Neural cell (in vitro differentiated cells): ENCODE data around the gene LHFPL2. TPM values are rescaled to one million over a fixed set of nuclear protein-coding genes. Genes with fewer than 3 reads are reported as not detected.

Experiments used
- H2AFZ ChIP-seq: fragments of 200-600, 300-800 bp; sonication (generic), shearing (Covaris generic); 2 replicates; pipeline ENCODE4 v1.6.0; 2014; ENCODE audit warnings: low read depth, mild to moderate bottlenecking, antibody characterized with exemption, low read length, moderate library complexity
- H3F3A ChIP-seq: fragments of 200-600 bp; shearing (Covaris generic); 2 replicates; pipeline ENCODE4 v1.6.1; 2016; ENCODE audit warnings: mild to moderate bottlenecking, moderate library complexity, mixed read lengths, antibody characterized with exemption, low read length; ENCODE audit not compliant: insufficient read depth, poor library complexity, severe bottlenecking
- H3K27ac ChIP-seq: fragments of 200-600, 300-800 bp; sonication (generic), shearing (Covaris generic); 2 replicates; pipeline ENCODE4 v1.5.1; 2014; ENCODE audit warnings: mild to moderate bottlenecking, low read length, moderate library complexity
- H3K27me3 ChIP-seq: fragments of 300-800, 200-600 bp; sonication (generic), shearing (Covaris generic); 2 replicates; pipeline ENCODE4 v1.6.0; 2014; ENCODE audit warnings: mild to moderate bottlenecking, low read depth, low read length, moderate library complexity; ENCODE audit not compliant: insufficient read depth
- H3K36me3 ChIP-seq: fragments of 300-800, 200-600 bp; sonication (generic), shearing (Covaris generic); 2 replicates; pipeline ENCODE4 v1.5.1; 2014; ENCODE audit warnings: mild to moderate bottlenecking, antibody characterized with exemption, low read length, moderate library complexity; ENCODE audit not compliant: insufficient read depth
- H3K4me2 ChIP-seq: fragments of 300-800, 200-600 bp; sonication (generic), shearing (Covaris generic); 2 replicates; pipeline ENCODE4 v1.6.0; 2014; ENCODE audit warnings: mild to moderate bottlenecking, low read length
- H3K4me3 ChIP-seq: fragments of 300-800, 200-600 bp; sonication (generic), shearing (Covaris generic); 2 replicates; pipeline ENCODE4 v1.5.1; 2014; ENCODE audit warnings: mild to moderate bottlenecking, low read length, moderate library complexity
- H3K79me2 ChIP-seq: fragments of 200-600 bp; shearing (Covaris generic); replicated peaks from 2 replicates; pipeline ENCODE4 v1.6.0; 2014; ENCODE audit warnings: mild to moderate bottlenecking, low read length, moderate library complexity; ENCODE audit not compliant: insufficient read depth
- H3K9ac ChIP-seq: fragments of 300-800, 200-600 bp; sonication (generic), shearing (Covaris generic); 2 replicates; pipeline ENCODE4 v1.6.1; 2016; ENCODE audit warnings: mild to moderate bottlenecking, low read length, mixed read lengths
- H3K9me2 ChIP-seq: fragments of 200-600 bp; shearing (Covaris generic); 2 replicates; pipeline ENCODE4 v1.6.1; 2016; ENCODE audit warnings: mild to moderate bottlenecking, low read length, mixed read lengths; ENCODE audit not compliant: insufficient read depth
- H3K9me3 ChIP-seq: fragments of 200-600, 300-800 bp; sonication (generic), shearing (Covaris generic); 2 replicates; pipeline ENCODE4 v1.6.1; 2016; ENCODE audit warnings: mild to moderate bottlenecking, mixed run types, low read length, moderate library complexity, mixed read lengths
- H4K20me1 ChIP-seq: fragments of 200-600 bp; shearing (Covaris generic); 2 replicates; pipeline ENCODE4 v1.6.1; 2016; ENCODE audit warnings: mild to moderate bottlenecking, mixed run types; ENCODE audit not compliant: insufficient read depth
- CTCF ChIP-seq: fragments of 450-650 bp; IDR thresholded peaks from 2 replicates; pipeline ENCODE4 v1.5.1; 2014; ENCODE audit warnings: antibody characterized with exemption, mild to moderate bottlenecking, moderate library complexity; ENCODE audit not compliant: poor library complexity, severe bottlenecking
- EP300 ChIP-seq: fragments of 450-650 bp; conservative IDR thresholded peaks from 2 replicates; pipeline ENCODE4 v1.6.1; 2014; ENCODE audit warnings: antibody characterized with exemption, mild to moderate bottlenecking, moderate library complexity; ENCODE audit not compliant: poor library complexity, severe bottlenecking
- EZH2 ChIP-seq: fragments of 200-600, 300-800 bp; shearing (Covaris generic), sonication (generic); IDR thresholded peaks from 2 replicates; pipeline ENCODE4 v1.6.1; 2014; ENCODE audit warnings: antibody characterized with exemption, low read length, borderline replicate concordance, mild to moderate bottlenecking; ENCODE audit not compliant: insufficient read depth, poor library complexity, severe bottlenecking
- MXI1 ChIP-seq: fragments of 450-650 bp; conservative IDR thresholded peaks from 2 replicates; pipeline ENCODE4 v1.6.1; 2014; ENCODE audit warnings: antibody characterized with exemption, mild to moderate bottlenecking; ENCODE audit not compliant: poor library complexity, severe bottlenecking
- POLR2AphosphoS5 ChIP-seq: IDR thresholded peaks from 2 replicates; pipeline ENCODE4 v1.6.1; 2012
- RAD21 ChIP-seq: fragments of 450-650 bp; conservative IDR thresholded peaks from 2 replicates; pipeline ENCODE4 v1.6.1; 2014; ENCODE audit warnings: antibody characterized with exemption, mild to moderate bottlenecking, moderate library complexity
- REST ChIP-seq: IDR thresholded peaks from 2 replicates; pipeline ENCODE4 v1.6.1; 2012; ENCODE audit warnings: borderline replicate concordance
- SMC3 ChIP-seq: fragments of 450-650 bp; conservative IDR thresholded peaks from 2 replicates; pipeline ENCODE4 v1.6.1; 2014; ENCODE audit warnings: antibody characterized with exemption, mild to moderate bottlenecking, moderate library complexity; ENCODE audit not compliant: poor library complexity
- TAF1 ChIP-seq: IDR thresholded peaks from 2 replicates; pipeline ENCODE4 v1.6.1; 2012; ENCODE audit warnings: low read depth
- polyA plus RNA-seq: library from polyadenylated mRNA; depleted of rRNA; stranded (reverse); fragments of >200 nt; gene quantifications from 2 replicates; pipeline ENCODE4 v1.2.3, GENCODE V29; 2014

LHFPL2 gene
- polyA plus RNA-seq, 1 donor from 2014 or later: 1.6 TPM

DNA sequence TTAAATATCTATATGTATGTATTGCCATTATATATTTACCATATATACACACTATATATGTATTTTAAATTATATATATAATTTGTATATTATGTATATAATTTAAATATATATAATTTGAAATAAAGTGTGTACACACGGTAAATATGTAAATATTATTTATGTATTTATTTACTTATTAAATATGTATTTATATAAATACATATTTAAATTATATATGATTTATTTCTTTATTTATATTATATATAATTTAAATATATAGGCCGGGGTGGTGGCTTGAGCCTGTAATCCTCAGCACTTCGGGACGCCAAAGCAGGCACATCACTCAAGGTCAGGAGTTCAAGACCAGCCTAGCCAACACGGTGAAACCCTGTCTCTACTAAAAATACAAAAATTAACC lies 31.3 kb upstream of the LHFPL2 start:
- no peak overlapping the region for H3K4me2 ChIP-seq
- H3K79me2 ChIP-seq: no peaks in the 10 kb centered on the region
- H3K4me3 ChIP-seq: no peak overlapping the region
- no peaks in the 10 kb centered on the region for H3F3A ChIP-seq
- no peak overlapping the region for H2AFZ ChIP-seq
- no peaks in the 10 kb centered on the region for H3K9me2 ChIP-seq
- H3K27ac ChIP-seq: no peak overlapping the region
- H4K20me1 ChIP-seq: no peaks in the 10 kb centered on the region
- H3K36me3 ChIP-seq: no peaks in the 10 kb centered on the region
- H3K27me3 ChIP-seq: no peaks in the 10 kb centered on the region
- H3K9me3 ChIP-seq: no peaks in the 10 kb centered on the region
- no peak for TF ChIP-seq POLR2AphosphoS5
- TF ChIP-seq CTCF: no peak
- TF ChIP-seq REST: no peak
- no peak for TF ChIP-seq EP300
- TF ChIP-seq MXI1: no peak
- no peak for TF ChIP-seq TAF1
- TF ChIP-seq RAD21: no peak
- no peak for TF ChIP-seq EZH2
- no peak for TF ChIP-seq SMC3
- no peak overlapping the region for H3K9ac ChIP-seq

DNA sequence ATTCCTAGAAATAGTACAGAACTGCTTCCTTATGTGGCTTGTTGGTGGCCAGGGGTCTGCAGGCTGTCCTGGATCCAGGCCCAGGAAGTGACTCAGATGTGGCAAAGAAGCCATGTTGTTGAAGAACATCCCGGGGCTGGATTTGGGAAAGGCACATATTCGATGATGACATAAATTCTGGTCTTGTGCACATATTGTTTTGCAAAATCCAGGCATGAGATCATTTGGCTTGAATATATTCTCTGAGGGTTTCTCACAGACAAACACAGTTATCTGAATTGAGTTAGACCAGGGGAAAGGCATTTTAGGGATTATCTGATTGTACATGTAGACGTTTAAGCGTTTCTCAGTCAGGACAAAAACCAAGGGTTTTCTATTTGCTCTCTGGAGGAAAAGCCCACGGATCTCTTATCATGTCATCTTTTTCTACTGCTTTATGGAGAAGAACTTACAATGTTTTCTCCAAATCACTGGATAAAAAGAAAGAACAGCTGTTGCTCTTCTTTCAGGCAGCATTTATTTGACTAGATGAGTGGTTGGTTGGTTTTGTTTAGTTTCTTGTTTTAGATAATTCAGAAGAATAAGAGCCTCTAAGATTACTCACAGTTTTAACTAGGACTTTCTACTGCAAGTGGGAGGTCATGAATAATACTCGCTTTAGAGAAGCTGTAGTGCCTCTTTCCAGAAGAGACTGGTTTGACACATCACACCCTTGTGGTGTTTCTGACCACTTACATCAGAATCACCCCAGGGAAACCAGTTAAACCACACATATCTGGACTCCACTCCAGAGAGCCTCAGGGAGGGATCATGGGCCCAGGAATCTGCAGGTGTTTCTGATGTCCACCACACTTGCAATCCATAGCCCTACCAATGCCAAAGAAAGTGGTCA lies 29.5 kb upstream of the LHFPL2 start:
- Histone ChIP-seq H2AFZ (no peak overlapping the region), H4K20me1 (no peaks in the 10 kb centered on the region), H3K36me3 (no peaks in the 10 kb centered on the region), H3F3A (no peaks in the 10 kb centered on the region), H3K9me3 (no peaks in the 10 kb centered on the region), H3K9ac (no peak overlapping the region), H3K4me2 (no peak overlapping the region), H3K79me2 (no peaks in the 10 kb centered on the region), H3K27ac (no peak overlapping the region), H3K4me3 (no peak overlapping the region), H3K9me2 (no peaks in the 10 kb centered on the region), H3K27me3 (no peaks in the 10 kb centered on the region)
- TF ChIP-seq MXI1 (no peak), TAF1 (no peak), RAD21 (no peak), REST (no peak), POLR2AphosphoS5 (no peak), EP300 (no peak), EZH2 (no peak), CTCF (no peak), SMC3 (no peak)
